Lower lobe of right lung (tissue), 2 donors: ENCODE results near the gene NOTCH1. TPM values are rescaled to one million over a fixed set of nuclear protein-coding genes. Genes with fewer than 3 reads are reported as not detected.

Source experiments
- ATAC-seq, 2 donors: fragments of 200-7000 bp; cut with Tn5 transposase; one replicate each; pipeline ENCODE4 v1.9.1; 2020 to 2022; ENCODE audit warnings: mild to moderate bottlenecking in 2 of 2, moderate library complexity in 2 of 2
- DNase-seq: peaks from one replicate; pipeline ENCODE4 v3.0.0-alpha.2; 2020
- H3K27ac ChIP-seq: fragments of 200-600 bp; one replicate; pipeline ENCODE4 v1.8.0; 2022
- H3K27me3 ChIP-seq: fragments of 200-600 bp; one replicate; pipeline ENCODE4 v1.8.0; 2022; ENCODE audit warnings: low read depth
- H3K36me3 ChIP-seq: fragments of 200-600 bp; one replicate; pipeline ENCODE4 v1.8.0; 2022; ENCODE audit warnings: mild to moderate bottlenecking
- H3K4me1 ChIP-seq: fragments of 200-600 bp; one replicate; pipeline ENCODE4 v1.8.0; 2022
- H3K4me3 ChIP-seq: fragments of 200-600 bp; one replicate; pipeline ENCODE4 v1.8.0; 2022; ENCODE audit warnings: mild to moderate bottlenecking
- H3K9me3 ChIP-seq: fragments of 200-600 bp; one replicate; pipeline ENCODE4 v1.8.0; 2022
- intact Hi-C: fragments of 100-400 bp; cut with DNase I; formaldehyde crosslinking; loops from one replicate; pipeline ENCODE4 v1.11.0; 2022
- total RNA-seq: library from RNA; stranded (reverse); fragmentation: NEBNext Ultra II Directional; extraction: Animal tissue kit (Norgen Biotek cat#: 25700); gene quantifications from one replicate; pipeline ENCODE4 v1.2.1, GENCODE V29; 2021
- TF ChIP-seq, protein P1 (sequence below): fragments of 200-600 bp; IDR thresholded peaks from one replicate; pipeline ENCODE4 v1.8.0; 2022; ENCODE audit warnings: antibody characterized with exemption, mild to moderate bottlenecking
- donor health status: DM: no; HTN: yes; CAD: no; lungs with severe emphysema.

The NOTCH1 gene
- total RNA-seq, 1 donor from 2014 or later: 91.4 TPM

DNA sequence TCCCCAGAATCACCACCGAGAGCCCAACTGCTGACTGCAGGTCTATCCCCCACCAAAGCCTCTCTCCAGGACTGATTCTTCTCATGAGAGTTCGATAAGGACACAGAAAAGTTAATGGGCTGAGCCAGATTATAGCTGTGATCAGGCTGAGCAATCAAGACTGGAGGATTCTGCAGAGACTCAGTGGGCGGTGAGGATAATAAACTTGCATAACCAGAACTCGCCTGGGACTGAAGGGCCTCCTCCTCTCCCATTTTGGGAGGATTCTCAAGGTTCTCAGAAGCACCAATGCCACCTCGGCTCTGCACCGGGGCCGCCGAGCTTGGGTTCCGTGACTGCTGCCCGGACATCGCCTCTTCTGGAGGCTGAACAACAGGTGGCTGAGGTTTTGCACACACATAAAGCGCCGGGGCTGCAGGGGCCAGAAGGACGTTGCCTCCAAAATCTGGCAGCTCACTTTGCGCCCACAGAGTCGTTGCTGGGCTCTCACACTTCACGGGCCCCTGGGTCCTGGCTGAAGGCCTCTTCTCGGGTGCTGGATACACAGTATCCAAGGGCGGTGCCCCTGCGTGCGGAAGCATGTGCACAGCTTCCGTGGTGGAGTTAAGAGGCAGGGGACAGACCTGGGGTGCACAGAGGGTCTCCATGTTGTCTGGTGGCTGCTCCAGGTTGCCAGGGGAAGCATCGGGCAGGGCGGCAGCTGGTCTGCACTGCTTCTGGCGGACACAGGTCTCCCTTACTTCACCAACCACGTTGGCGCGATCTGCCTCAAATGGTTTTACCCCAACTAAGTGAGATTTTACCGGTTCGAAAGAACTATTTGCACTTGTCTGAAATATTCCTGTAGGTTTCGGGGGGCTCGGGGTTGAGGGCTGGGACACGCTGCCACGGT is 70.6 kb downstream of the NOTCH1 start:
- no peaks in the 10 kb centered on the region for H3K27me3 ChIP-seq
- H3K4me3 ChIP-seq: no peak overlapping the region

DNA sequence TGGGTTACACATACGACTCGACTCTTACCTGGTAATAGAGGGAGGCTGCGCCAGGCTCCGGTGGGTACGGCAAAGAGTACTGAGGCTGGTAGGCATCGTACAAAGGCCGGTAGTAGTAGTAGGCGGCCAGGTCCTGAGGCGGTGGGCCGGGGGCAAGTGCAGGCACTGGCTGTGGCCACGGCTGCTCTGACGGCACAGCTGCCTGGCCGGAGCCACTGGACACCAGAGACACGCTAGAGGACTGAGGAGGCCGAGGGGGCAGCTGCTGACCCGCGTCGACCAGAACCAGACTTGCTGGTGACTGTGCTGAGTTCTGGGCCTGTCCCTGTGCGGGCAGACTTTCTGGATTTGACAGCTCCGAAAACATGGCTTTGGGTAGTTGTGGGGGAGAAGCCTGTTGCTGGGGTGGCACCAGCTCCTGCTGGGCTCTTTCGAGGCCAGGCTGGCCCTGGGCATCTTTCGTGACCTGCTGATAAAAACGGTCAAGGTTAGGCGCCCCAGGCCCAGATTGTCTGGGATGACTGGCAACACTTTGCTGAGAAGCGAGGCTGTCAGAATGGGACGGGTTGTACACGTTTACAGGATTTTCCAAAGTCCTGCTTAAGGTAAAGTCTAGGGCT is 71.7 kb downstream of the NOTCH1 start:
- no peak overlapping the region for H3K4me3 ChIP-seq
- peaks cover 95% of the 10 kb centered on the region for H3K36me3 ChIP-seq
- no peaks in the 10 kb centered on the region for H3K4me1 ChIP-seq
- ATAC-seq (no peak), DNase-seq (no peak)
- H3K27ac ChIP-seq: no peak overlapping the region
- intact Hi-C loops: no loop called here
- H3K27me3 ChIP-seq: no peaks in the 10 kb centered on the region
- TF ChIP-seq, protein P1, sequence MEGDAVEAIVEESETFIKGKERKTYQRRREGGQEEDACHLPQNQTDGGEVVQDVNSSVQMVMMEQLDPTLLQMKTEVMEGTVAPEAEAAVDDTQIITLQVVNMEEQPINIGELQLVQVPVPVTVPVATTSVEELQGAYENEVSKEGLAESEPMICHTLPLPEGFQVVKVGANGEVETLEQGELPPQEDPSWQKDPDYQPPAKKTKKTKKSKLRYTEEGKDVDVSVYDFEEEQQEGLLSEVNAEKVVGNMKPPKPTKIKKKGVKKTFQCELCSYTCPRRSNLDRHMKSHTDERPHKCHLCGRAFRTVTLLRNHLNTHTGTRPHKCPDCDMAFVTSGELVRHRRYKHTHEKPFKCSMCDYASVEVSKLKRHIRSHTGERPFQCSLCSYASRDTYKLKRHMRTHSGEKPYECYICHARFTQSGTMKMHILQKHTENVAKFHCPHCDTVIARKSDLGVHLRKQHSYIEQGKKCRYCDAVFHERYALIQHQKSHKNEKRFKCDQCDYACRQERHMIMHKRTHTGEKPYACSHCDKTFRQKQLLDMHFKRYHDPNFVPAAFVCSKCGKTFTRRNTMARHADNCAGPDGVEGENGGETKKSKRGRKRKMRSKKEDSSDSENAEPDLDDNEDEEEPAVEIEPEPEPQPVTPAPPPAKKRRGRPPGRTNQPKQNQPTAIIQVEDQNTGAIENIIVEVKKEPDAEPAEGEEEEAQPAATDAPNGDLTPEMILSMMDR: no peak
- no peaks in the 10 kb centered on the region for H3K9me3 ChIP-seq

More for the DNA sequence above, 70.6 kb downstream of the NOTCH1 start:
- TF ChIP-seq, protein P1: no peak
- DNase-seq (no peak), ATAC-seq (no peak)
- Histone ChIP-seq H3K27ac (no peak overlapping the region), H3K4me1 (no peaks in the 10 kb centered on the region), H3K36me3 (peaks cover 88% of the 10 kb centered on the region), H3K9me3 (no peaks in the 10 kb centered on the region)
- intact Hi-C loops: no loop called here

DNA sequence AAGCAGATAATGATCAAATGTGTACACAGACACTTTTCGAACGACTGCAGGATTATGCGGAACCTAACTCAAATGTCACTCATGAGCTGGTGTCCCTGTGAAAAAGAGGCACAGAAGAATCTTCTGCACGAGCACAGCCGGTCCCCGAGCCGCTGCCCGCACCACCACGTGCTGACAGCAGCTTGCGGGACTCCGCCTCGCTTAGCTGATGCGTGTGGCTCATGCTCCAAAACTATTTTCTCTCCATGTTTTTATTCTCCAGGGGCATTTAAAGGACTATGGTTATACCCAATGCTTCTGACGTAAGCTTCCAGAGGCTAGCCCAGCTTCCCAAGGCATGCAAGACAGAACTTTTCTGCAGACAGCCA is 72.5 kb downstream of the NOTCH1 start:
- intact Hi-C loops: no loop called here
- H3K4me3 ChIP-seq: no peak overlapping the region
- peaks cover 100% of the 10 kb centered on the region for H3K36me3 ChIP-seq
- ATAC-seq: no peak
- TF ChIP-seq, protein P1: no peak
- H3K4me1 ChIP-seq: no peaks in the 10 kb centered on the region
- H3K27me3 ChIP-seq: no peaks in the 10 kb centered on the region
- DNase-seq: no peak
- H3K27ac ChIP-seq: no peak overlapping the region
- no peaks in the 10 kb centered on the region for H3K9me3 ChIP-seq

DNA sequence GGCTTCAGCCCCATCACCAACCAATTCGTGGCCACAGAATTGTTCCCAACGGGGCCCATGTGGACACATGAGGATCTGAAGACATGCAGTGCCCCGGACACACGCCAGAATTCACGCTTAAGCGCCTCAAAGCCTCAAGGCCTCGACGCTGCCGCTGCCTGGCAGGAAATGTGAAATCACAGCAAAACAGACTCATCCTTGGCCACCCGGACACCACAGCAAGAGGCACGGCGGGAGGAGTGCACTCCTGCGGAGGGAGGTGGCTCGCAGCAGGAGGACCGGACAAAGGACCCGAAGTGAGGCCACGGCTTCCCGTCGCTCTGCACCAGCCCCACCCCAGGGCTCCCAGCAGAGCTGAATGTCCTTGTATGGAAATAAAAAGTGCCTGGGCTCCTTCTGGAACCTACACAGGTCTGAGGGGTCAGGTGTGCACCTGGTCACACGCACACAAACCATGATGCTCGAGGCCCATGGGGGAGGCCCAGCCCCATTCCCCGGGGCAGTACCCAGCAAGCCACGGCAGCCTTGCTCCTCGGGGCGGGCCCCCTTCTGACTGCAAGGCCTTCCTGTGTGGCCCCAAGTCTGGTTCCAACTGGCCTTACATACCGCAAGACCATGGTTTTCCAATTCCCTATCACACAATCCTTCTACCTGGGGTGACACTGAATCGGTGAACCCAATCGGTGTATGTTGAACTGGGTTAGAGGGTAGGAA is 73.1 kb downstream of the NOTCH1 start:
- DNase-seq (no peak), ATAC-seq (no peak)
- no peak overlapping the region for H3K27ac ChIP-seq

More for the DNA sequence above, 73.1 kb downstream of the NOTCH1 start:
- intact Hi-C loops: no loop called here
- peaks cover 100% of the 10 kb centered on the region for H3K36me3 ChIP-seq
- no peaks in the 10 kb centered on the region for H3K4me1 ChIP-seq
- H3K27me3 ChIP-seq: no peaks in the 10 kb centered on the region
- no peaks in the 10 kb centered on the region for H3K9me3 ChIP-seq
- no peak overlapping the region for H3K4me3 ChIP-seq
- TF ChIP-seq, protein P1: no peak
